ENCODE measurements around the gene ADH1C.

Gene ADH1C

GRCh38 chr4:99293357-99293756 lies 59.2 kb downstream of the ADH1C start:
- DNase-seq, result no peak

- no peak for DNase-seq
These were observed 61.4 kb downstream of the ADH1C start, which contains the start of gene ADH1A for GRCh38 chr4:99290848-99291786. ADH1A (minus strand) TSS chr4:99290985; CDS start chr4:99290914, 71 bp downstream.

Measured in cerebellar nuclear complex (tissue), 1 donor.